Raji (cell line): ENCODE measurements around the gene E2F7.

Experiments used
- POLR2A ChIP-seq: IDR thresholded peaks from 2 replicates; pipeline ENCODE4 v1.6.1; 2011; ENCODE audit warnings: low read depth, low read length, control low read depth; ENCODE audit not compliant: insufficient read depth

The E2F7 gene

DNA sequence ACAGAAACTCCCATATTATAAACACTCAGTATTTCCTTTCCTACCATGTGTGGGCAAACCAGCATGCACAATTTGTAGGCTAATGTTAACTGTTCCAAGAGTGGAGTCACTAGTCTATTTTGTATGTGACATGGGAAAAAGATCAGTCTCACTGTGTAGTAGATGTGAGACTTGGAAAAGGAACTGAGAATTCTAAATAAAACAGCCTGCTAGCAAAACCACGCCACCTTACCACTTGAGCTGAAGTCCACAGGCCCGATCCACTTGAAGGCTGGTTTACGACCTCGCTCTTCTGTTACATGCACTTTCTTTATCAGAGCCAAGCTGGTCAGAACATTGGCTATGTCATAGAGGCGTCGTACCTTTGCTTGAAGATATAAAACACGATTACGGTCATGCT, 22.5 kb downstream of the E2F7 start:
- no peak for TF ChIP-seq POLR2A

DNA sequence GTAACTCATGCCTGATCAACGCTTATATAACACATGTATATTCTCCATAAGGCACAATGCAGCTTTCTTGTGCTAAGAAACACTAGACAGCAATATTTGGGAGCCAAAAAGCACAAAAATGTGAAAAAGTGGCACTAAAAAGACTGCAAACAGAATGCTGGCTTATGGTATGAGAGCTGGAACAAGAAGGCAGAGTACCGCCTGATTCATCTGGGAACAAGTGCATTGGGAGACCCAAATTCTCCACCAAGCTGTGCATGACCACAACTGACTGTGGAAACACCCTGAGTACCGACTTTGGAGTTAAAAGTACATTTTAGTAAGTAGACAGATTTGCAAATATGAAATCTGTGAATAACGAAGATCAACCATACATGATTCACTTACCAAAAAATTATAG, 25.1 kb downstream of the E2F7 start:
- no peak for TF ChIP-seq POLR2A

DNA sequence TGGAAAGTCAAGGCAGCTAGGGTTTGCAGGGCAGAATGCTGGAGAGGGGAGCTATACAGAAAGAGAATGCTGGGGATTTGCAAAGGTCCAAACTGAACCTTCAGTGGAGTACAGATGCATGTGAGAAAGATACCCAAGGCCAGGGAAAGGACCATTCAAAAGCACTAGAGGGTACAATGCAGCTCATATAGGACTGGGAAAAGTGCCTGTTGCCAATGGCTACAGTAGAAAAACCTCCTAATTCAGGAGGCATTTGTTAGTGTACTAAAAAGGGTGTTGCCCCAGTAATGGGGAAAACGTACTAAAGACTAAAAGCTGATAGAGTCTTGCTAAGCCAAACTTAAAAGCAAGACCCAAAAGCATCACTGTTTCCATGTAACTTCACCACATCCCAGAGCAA, 30.1 kb downstream of the E2F7 start:
- no peak for TF ChIP-seq POLR2A

DNA sequence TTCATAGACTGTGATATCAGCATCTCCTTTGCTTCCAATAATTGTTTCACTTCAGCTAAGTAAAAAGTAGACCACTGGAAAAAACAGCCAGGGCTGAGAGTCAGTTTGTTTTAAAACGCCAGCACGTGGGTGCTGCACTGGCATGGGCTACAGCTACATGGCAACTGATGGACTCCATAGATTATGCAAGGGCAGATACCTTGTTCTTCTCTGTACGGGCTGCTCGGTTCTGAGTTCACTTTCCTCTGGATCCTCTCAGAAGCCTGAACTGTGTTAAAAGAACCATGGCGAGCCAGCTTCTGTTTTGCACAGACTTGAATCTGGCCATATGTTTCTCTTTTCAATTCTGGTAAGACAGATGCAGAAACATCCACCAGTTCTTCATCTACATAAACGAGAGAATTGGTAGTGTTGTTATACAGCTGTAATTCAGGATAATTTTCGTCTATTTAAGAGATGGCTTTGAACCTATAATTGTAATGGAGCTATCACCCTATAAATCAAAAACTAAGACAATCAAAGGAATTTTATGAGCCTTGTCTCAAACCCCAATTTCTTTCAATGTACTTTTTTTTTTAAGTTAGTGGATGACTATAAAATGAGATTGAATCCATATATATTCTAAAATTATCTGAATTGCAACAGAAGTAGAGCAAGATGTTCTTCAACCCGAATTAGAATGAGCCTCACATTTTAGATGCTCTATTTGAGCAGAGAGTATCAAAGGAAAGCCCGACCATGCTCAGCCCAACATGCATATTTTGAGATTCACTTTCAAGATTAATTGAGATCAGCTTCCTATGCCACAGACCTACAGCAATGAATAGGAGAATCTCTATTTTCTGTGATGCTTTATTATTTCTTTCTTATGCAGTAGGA, 31.5 kb downstream of the E2F7 start:
- no peak for TF ChIP-seq POLR2A

DNA sequence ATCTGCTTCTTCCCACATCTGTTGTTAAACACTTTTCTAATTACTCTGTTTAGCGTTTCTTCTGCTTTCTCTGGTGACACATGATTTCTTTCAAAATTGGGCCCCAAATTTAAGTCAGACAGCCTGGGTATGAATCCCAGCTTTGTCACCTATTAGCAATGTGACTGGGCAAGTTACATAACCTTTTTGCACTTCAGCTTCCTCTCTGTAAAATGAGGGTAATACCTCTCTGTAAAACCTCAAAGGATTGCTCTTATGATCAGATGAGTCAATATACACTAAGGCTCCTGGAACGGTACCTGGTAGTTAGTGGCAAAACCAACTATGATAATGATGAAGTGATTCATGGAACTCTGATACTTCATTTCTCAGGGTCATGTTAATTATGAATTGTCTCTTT, 33.0 kb downstream of the E2F7 start:
- no peak for TF ChIP-seq POLR2A

DNA sequence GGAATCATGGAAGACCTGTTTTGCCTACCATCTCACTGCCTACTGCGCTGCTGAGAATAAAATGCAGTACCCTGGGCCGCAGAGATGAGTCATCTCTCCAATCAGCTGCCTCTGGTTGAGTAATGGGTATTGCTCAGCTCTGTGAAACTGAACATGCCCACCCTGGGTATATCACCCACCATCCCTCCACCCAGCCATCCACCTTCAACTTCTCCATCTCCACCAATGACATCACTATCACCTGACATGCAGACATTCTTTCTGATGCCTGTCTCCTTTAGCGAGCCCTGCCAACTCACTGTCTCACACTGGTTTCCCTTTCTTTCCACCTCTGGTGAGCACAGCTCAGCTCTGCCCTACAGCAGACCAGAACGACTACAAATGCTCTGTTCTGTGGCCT, 33.6 kb downstream of the E2F7 start:
- no peak for TF ChIP-seq POLR2A

DNA sequence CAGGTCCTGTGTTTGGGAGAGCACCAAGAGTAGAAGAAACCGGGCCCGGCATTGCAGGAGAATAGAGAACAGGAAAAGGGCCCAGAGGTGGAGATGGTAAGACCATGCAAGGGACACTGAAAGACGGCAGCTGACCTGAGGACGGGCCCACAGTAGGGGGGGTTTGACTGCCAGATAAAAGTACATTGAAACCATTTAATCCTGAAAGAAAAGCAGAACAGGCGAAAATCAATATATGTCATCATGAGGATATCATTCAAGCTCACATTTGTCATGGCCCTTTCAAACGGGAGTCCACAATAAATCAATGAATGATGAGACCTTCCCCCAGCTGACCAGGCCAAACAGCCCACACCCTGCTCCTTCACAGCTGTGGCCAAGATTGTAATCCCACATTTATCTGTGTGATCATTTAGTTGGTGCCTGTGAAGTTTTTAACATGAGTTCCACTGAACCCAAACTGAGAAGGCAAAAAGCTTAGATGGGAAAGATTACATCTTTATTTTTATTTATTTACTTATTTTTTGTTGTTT, 39.5 kb downstream of the E2F7 start:
- no peak for TF ChIP-seq POLR2A

DNA sequence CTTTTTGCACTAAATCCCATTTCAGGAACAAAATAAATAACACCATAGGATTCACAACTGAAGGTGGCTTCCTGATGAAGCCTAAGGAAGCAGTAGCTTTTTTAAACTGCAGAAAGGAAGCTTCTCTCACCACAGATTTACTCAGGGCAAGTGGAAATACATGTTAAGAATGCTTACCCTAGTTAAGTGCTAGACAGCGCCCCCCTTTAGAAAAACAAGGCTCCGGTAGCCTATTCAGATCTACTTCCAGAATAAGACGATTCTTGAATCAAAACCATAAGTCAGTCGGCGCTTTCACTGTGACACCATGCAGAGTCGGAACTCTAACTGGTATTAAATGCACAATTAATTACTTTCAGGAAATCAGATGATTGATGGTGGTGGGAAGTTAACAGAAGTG, 41.9 kb downstream of the E2F7 start:
- TF ChIP-seq POLR2A, result no peak

DNA sequence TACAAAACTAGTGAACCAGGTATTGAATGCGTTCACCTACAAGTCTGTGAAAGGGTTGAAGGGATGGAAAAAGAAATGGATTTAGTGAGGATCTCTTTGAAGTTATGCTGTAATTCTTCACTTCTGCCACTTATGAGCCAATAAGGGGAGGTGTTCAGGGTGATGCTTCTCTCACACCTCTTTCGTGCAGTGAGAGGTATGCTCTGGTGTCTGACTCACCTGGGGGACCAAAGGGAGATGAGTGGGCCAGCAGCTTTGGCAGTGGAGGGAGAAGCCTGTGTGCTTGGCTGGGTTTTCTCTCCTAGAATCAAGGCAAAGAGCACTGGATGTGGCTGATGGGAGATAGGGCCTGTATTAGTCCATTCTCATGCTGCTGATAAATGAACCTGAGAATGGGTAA, 45.4 kb downstream of the E2F7 start:
- TF ChIP-seq POLR2A, result no peak

DNA sequence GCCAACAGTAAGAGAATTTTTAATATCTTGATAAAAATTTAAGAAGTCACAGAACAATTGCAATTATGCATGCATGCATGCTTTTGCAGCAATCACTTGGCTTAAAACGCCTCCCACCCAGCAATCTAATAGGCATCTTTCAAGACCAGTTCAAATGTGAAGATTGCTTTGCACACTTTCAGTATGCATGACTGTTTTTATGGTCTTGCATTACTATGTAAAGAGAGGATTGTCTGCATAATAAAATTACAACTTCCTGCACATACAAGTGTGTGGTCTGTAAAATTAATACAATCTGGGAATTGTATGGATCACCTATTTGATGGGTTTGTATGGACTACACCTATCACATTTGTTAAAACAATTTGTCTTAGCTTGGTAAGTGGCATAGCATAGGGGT, 48.8 kb downstream of the E2F7 start:
- no peak for TF ChIP-seq POLR2A

DNA sequence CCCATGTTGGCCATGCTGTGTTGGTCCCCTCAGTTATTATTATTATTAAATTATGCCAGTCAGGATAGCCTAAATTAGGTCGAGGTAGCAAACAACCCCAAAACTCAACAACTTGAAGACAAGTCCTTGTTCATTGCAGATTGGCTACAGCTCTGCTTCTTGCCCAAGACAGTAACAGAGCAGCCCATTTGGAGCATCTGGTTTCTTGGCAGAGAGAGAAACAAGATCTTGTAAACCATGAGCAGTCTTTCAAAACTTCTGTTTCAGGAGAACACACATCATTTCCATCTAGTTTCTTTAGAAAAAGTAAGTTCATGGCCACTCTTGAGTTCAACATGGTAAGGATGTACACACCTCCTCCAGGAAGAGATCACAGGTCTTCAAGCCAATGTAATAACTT, 52.3 kb downstream of the E2F7 start:
- TF ChIP-seq POLR2A, result no peak

DNA sequence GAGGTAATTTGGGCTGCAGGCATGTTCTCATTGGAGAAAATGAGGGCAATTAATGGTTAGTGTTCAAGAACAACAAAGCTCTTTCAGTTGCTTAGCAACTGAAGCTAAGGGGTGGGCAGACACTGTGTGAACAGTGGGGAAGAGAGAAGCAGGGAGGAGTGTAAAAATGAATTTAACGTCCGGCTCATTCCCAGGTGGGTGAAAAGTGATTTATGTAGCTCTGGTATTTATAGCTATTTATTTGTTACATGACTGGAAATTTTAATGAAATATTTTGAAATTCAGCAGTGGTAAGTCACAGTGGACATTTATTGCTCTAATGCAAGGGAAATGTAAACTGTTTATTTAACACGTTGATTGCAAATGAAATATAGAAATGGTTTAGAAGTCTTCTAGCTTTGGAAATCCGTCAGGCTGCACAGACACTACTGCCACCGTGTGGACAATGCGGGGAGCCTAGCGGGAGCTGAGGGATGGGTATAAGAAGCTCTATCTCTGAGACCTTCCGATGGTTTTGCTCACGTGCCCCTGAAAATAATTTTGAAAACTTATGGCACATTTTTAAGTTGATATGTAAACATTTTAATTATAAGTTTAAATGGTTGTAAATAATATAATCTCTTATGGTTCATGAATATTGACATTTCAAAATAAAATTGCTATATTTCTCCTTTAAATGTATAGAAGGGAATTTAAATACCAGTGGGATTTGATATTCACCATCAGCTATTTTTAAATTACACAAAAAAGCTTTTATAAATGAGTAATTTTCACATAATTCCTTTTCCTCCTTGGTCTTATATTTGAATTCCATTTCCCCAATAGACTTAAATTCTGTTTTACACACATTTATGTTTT, 54.4 kb downstream of the E2F7 start:
- TF ChIP-seq POLR2A, result no peak

DNA sequence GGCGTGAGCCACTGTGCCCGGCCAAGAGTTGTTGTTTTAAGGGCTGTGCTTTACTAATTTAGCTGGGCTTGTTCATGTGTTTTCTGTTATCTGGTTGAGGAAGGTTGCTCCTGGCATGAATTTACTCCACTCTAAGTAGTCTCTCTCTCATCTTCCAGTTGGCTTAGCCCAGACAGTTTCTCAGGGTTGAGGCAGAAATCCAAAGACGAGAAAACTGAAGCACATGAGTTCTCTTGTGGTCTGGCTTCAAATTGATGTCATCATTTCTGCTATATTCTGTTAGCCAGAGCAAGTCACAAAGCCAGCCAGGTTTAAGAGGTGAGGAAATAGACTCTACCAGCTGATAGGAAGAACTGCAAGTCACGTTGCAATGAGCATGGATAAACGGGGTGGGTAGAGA, 57.9 kb downstream of the E2F7 start:
- no peak for TF ChIP-seq POLR2A

DNA sequence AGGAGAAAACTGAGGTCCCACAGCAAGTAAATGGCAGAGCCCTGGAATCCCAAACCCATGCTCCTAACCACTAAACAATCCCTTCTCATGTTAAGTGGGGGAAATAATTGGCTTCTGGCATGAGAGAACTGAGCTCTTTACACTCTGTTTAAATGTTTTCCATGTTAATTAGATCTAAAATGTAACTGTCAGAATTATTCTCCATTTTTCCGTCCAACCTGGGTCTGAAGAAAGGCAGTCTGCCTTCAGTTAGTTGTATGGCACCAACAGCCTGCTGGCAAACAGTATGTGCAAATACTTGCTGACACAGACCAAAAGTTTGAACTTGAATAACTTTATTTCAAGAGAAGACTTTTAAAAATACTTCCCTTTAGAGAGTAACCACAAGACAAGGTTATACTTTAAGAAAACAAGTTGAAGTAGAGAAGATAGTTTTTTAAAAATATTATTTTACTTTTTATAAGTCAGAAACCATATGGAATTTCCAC, 59.7 kb downstream of the E2F7 start:
- no peak for TF ChIP-seq POLR2A

DNA sequence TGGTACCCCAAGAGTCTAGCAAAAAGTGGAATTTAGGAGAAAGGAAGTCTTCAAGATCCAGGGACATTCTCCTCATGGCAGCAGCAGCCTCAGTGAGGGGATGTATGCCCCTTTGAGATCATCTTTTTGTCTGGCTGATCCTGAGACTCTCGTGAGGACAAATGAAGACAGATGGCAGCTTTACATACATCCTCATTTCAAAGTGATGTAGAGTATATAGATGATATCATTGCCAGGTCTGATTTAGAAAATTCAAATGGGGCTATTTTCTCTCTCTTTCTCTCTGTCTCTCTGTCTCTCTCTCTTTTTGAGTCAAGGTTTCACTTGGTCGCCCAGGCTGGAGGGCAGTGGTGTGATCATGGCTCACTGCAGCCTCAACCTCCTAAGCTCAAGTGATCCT, 61.5 kb downstream of the E2F7 start:
- no peak for TF ChIP-seq POLR2A

DNA sequence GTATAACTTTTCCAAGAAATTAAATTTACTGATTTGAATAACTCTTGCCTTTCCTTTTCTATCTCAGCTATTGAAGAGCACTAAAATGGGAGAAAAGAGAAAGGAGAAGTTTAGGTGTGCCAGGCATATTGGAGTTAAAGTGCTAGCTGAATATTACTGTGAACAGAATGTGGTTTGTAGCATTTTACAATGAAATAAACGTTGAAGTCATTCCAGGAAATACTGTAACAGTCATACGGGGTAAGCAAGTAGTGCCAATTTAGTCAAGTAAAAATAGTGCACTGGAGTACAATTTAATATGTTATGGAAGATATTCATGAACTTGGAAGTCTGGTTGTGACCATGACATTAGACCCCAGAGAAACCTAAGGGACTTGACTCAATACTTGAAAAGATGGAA, 62.1 kb downstream of the E2F7 start:
- TF ChIP-seq POLR2A, result no peak

DNA sequence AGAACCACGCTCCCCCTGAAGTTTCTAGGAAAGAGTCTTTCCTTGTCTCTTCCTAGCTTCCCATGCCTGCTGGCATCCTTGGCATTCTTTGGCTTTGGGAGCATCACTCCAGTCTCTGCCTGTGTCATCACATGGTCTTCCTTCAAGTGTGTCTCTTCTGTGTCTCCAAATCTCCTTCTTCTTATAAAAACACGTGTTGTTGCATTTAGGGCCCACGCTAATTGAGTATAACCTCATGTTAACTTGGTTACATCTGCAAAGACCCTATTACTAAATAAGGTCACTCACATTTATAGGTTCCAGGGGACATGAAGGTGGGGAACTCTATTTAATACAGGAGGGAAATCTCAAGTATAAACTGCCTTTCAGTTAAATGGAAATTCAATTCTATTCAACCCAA, 63.0 kb downstream of the E2F7 start:
- no peak for TF ChIP-seq POLR2A

DNA sequence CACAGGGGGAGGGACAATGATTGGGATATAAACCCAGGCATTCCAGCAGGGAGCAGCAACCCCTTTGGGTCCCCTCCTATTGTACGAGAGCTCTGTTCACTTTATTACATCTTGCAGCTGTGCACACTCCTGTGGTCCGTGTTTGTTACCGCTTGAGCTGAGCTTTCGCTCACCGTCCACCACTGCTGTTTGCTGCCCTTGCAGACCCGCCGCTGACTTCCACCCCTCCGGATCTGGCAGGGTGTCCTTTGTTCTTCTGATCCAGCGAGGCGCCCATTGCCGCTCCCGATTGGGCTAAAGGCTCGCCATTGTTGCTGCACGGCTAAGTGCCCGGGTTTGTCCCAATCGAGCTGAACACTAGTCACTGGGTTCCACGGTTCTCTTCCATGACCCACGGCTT, 64.1 kb downstream of the E2F7 start:
- no peak for TF ChIP-seq POLR2A
